GM08714 (cell line): ENCODE results near the gene HPN.

Experiments
- H3K4me3 ChIP-seq: fragments of 200-500 bp; sonication (Bioruptor generic); 2 replicates; pipeline ENCODE4 v1.5.1; 2014; ENCODE audit warnings: mild to moderate bottlenecking, low read length, inconsistent platforms
- ZNF274 ChIP-seq: IDR thresholded peaks from 2 replicates; pipeline ENCODE4 v1.6.1; 2012; ENCODE audit warnings: mild to moderate bottlenecking, low read depth, low read length

The HPN gene

DNA sequence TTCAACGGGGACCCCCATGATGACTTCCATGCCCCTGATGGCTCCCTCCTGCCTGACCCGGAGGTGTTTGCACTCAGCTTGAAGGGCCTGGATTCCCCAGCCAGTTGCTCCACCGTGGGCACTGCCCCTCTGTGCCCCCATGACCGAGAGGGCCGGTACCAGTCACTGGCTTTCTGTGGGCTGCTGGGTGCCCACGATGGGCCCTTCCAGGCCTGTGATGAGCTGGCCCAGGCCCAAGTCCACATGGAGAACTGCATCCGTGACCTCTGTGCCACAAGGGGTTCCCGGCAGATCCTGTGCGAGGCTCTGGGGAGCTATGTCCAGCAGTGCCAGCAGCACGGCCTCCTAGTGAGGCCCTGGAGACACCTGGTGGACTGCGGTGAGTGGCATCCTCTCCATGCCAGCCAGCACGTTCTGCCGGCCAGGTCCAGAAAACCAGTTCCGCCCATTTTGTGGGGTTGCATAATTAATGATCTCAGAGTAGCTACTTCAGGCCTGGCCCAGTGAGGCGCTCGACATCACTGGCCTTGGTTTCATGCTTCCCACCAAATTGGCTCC, 39.2 kb downstream of the HPN start:
- no peak for TF ChIP-seq ZNF274
- H3K4me3 ChIP-seq, result no peak overlapping the region

DNA sequence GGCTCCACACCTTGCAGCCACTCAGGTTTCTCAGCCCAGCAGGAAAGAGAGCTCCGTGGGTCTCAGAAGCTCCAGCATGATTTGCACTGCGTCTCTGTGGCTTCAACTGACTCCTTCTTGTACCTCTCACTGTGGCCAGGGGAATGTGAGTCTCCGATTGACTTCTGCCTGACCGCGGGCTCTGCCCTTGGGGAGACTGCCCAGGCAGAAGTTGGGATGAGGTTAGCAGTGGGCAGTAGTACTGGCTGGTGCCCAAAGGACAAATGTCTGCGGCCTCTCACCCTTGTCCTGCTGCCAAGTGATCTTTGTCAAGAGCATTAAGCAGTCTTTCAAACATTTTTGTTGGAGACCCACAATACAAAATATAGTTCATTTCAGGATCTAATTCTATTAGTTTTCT, 39.7 kb downstream of the HPN start:
- TF ChIP-seq ZNF274, result no peak
- H3K4me3 ChIP-seq, result no peak overlapping the region

DNA sequence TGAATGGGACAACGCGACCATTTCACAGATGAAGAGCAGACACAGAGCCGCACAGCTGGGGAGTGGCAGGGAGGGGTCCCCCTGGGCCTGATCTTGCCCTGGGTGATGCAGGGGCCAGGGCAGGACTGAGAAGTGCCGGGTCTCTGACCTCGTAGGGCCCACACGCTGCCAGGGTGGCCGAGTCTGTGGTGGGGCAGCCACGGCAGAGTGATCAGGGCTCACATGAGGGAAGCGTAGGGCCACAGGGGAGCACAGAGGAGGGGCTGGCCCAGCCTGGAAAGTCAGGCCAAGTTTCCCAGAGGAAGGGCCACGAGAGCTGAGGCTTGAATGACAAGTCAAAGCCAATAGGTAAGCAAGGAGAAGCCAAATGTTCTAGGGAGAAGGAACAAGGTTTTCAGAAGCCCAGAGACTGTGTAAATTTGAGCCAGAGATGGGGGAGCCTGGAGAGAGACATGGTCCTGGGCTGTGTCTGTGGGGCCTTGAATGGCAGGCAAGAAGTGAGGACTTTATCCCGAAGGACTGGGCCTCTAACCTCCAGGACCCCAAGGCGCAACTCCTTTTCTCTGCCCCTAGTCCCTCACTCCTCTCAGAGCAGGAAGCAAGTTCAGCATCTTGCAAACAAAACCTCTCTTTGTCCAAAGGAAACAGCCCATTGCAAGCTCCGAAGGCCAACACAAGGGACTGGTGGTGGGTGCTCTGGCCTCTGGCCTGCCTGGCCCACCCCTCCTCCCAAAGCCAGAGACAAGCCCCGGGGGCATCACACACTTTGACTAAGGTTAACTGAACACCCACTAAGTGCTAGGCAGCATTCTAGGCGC, 42.4 kb downstream of the HPN start:
- no peak overlapping the region for H3K4me3 ChIP-seq
- TF ChIP-seq ZNF274, result no peak

DNA sequence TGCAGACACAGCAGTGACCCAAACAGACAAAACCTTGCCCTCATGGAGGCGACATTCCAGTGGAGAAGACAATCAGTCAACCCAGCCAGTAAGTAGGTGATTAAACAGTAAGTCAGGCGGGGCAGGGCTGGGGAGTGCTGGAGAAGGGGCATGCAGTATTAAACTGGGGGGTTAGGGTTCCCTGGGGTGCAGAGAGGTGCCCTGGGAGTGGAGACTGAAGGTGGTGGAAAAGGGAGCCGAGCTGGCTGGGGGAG, 42.9 kb downstream of the HPN start:
- H3K4me3 ChIP-seq, result no peak overlapping the region

DNA sequence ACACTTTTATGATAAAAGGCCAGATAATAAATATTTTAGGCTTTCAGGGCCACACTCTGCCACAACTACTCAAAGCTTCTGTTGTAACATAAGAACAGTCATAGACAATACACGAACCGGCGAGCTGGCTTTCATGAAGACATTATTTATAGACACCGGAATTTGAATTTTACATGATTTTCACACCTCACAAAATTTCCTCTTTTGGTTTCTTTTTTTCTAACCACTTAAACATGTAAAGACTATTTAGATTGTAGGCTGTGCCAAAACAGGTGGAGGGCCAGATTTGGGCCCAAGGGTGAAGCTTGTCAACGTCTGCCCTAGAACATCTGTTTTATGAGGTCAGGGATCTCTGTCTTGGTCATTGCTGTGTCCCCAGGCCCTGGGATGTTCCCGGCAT, 44.4 kb downstream of the HPN start:
- no peak for TF ChIP-seq ZNF274
- H3K4me3 ChIP-seq, result no peak overlapping the region

More for the DNA sequence above, 42.9 kb downstream of the HPN start:
- TF ChIP-seq ZNF274, result no peak

DNA sequence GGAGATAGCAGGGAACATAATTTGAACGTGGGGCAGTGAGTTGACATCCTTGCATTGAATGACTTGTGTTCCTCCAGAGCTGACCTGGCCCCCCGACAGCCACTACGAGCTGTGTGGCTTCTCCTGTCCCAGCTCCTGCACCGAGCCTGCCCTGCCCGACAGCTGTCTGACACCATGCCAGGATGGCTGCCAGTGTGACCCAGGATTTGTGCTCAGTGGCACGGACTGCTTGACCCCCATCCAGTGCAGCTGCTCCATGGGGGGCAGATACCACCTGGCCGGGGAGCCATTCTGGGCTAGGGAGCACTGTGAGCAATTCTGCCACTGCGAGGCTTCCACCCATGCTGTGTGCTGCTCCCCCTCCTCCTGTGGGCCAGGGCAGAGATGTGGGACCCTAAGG, 44.9 kb downstream of the HPN start:
- TF ChIP-seq ZNF274, result no peak
- no peak overlapping the region for H3K4me3 ChIP-seq

DNA sequence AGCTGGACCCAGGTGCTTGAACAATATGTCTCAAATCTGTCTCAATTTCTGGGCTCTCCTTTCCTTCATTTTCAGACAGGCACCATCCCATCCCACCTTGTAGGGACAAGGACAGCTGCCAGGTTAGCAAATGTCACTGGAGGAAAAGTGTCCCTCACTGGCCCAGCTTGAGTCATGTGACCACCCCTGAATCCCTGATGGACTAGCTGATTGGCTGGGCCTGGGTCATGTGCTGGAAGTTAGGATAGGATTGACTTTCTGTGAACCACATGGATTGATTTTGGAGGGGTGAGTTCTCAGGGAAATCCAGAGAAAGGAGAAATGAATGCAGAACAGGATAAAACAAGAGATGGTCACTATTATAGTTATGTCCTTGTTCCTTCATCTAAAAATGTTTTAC, 45.9 kb downstream of the HPN start:
- no peak for TF ChIP-seq ZNF274
- no peak overlapping the region for H3K4me3 ChIP-seq

DNA sequence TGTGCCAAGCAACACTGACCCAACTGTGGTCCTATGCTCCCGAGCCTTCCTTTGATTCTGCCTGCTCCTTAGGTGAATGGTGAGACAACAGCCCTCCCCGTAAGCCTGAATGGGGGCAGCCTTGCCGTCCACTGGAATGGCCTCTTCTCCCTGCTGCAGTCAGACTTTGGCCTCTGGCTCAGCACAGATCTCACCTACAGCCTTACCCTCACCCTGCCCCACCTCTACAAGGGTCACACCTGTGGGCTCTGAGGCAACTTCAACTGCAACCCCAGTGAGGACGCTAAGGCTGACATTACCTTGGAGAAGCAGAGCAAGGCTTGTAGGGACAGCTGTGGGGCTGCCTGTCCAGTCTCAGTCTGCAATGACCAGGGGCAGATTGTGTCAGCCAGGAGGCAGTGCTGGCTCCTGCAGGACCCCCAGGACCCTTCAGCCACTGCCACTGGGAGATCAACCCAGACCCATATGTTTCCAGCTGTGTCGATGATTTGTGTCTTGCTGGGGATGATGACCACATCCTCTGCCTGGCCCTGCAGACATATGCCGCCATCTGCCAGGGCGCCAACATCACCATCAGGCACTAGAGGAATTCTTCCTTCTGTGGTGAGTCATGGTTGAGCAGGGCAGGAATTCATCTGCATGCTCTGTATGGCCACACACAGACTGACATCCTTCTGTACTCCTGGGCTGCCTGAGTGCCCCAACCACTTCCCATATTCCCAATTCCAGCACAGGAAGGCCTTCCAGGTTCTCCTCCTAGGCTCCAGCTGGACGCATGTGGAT, 46.8 kb downstream of the HPN start:
- TF ChIP-seq ZNF274, result no peak
- no peak overlapping the region for H3K4me3 ChIP-seq

DNA sequence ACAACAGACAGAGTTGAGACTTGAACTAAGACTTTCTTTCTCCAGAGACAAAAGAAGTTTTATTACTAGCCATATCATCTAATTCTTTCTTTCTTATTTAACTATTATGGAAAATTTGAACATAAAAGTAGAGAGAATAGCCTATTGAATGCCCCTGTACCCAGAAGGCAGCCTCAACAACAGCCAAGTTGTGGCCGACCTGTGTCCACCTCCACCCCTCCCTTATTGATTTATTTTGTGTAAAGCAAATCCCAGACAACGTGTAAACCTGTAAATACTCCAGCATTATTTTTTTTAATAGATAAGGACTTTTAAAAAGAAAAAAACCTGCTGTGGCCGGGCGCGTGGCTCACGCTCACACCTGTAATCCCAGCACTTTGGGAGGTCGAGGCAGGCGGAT, 48.0 kb downstream of the HPN start:
- no peak overlapping the region for H3K4me3 ChIP-seq
- TF ChIP-seq ZNF274, result no peak

DNA sequence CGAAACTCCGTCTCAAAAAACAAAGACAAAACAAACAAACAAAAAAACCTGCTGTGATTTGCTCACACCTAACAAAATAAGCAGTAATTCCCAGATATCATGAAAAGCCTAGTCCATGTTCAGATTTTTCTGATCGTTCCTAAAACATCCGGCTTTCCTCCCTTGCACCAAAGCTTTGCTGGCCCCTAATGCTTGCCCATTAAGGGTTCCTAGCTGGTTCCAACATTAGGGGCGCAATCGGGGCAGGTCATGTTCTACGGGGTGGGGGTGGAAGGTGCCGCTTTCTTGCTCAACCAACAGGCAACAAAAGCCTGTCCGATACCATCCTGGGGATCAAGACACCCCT, 48.6 kb downstream of the HPN start:
- TF ChIP-seq ZNF274, result no peak
- no peak overlapping the region for H3K4me3 ChIP-seq

DNA sequence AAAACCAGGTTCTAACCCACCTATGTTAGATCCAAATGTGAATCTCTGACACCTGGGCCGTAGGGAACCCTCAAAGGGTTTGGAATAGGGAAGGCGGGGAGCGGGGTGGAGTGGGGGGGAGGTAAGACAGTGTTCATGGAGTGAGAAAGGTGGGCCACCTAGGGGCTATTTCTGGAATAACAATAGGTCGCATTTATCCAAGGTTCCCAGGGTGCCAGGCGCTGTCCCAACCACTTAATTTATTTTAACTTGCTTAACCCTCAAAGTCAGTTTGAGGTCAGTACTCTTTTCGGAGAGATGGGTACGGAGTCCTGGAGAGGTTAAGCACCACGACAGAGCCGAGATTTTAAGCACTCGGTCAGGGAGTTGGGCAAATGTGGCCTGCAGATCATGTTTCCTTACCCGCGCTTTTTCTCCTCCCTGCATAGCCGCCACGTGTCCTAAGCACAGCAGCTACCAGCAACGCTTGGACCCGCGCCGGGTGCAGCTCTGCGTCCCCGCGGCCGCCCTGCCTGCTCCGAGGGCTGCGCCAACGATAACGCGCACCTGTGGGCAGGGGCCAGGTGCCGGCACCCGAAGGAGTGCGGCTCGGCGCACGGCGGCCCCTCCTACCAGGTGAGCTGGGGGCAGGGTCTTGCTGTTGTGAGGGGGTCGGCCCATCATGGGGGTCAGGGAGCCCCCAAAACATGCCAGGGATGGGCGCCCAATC, 49.1 kb downstream of the HPN start:
- TF ChIP-seq ZNF274, result no peak
- H3K4me3 ChIP-seq, result no peak overlapping the region

DNA sequence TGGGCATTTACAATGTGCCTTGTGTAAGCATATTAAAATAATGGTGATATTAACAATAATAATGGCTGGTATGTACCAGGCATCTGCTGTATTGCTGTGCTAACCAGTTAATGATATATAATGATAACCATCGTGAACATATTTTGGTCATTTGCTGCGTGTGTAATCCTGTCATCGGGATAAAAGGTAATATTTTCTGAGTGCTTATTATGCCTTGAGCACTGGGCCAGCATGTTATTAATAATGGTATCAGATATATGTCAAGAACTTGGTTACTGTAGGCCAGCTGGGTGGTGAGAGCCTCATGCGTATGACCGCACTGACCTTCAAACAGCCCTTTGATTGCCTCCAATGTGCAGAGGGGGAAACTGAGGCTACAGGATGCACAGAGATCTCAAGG, 51.9 kb downstream of the HPN start:
- no peak for TF ChIP-seq ZNF274
- H3K4me3 ChIP-seq, result no peak overlapping the region

DNA sequence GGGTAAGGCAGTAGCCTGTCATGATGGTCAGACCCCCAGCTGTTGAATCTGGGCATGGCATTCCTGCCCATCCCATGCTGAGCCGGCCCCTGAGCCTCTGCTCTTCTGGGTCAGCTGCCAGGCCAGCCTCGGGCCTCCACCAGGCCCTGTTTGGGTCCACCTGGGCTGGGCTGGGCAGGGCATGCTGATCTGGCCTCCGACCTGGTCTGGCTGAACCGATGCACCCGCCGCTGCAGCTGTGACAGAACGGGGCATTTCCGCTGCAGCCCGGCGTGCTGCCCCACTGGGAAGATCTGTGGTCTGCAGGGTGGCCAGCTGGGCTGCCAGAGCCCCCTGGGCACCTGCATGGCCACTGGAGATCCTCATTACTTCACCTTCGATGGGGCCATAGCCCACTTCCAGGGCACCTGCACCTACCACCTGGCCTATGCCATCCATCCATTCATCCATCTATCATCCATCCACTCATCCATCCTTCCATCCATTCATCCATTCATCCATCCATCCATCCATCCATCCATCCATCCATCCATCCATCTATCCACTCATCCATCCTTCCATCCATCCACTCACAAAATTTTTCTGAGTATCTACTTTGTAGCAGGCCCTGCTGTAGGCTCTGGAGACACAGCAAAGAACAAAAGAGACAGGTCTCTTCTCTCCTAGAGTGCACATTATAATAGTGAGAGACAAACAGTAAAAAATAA, 52.6 kb downstream of the HPN start:
- TF ChIP-seq ZNF274, result no peak
- no peak overlapping the region for H3K4me3 ChIP-seq

DNA sequence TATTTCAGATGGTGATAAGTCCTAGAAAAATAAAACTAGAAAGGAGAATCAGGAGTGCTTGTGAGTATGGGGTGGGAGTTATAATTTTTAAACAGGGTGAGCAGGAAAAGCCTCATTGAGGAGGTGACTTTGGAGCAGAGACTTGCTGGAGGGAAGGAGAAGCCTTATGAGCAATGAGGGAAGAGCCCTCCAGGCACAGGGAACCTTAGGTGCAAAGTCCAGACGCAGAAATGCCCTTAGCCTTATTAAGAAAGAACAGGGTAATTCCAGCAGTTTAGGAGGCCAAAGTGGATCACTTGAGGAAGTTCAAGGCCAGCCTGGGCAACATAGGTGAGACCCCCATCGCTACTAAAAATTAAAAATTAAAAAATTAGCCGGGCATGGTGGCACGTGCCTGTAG, 53.1 kb downstream of the HPN start:
- H3K4me3 ChIP-seq, result no peak overlapping the region
- TF ChIP-seq ZNF274, result no peak

DNA sequence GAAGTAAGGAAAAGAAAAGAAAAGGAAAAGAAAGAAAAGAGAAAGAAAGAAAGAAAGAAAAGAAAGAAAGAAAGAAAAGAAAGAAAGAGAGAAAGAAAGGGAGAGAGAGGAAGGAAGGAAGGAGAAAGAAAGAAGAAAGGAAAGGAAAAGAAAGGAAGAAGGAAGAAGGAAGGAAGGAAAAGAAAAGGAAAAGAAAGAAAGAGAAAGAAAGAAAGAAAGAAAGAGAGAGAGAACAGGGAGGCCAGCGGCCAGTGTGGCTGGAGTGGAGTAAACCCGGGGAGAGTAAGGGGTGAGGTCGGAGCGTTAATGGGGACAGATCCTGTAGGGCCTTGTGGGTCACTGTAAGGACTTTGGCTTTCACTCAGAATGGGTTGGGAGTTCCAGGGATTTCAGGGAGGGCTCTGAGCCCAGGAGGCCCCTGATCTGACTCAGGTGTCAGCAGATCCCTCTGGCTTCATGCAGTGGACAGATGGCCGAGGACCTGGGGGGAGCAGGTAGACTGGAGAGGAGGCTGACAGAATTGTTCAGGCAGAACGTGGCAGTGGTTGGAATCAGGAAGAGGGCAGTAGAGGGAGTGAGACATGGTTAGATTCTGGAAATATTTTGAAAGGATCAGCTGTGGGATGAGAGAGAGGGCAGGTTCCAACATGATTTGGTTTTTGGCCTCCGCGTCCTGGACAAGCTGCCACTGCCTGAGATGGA, 54.3 kb downstream of the HPN start:
- no peak for TF ChIP-seq ZNF274

More for the DNA sequence above, 54.3 kb downstream of the HPN start:
- no peak overlapping the region for H3K4me3 ChIP-seq
